Ishikawa (cell line): ENCODE data around the gene RNLS.

Experiments used
- CEBPB ChIP-seq: IDR thresholded peaks from 2 replicates; pipeline ENCODE4 v1.6.1; 2012
- CREB1 ChIP-seq: IDR thresholded peaks from 2 replicates; pipeline ENCODE4 v1.6.1; 2012; ENCODE audit warnings: low read depth
- EGR1 ChIP-seq: IDR thresholded peaks from 2 replicates; pipeline ENCODE4 v1.6.1; 2012
- EP300 ChIP-seq: IDR thresholded peaks from 2 replicates; pipeline ENCODE4 v1.6.1; 2012; ENCODE audit warnings: borderline replicate concordance
- FOXM1 ChIP-seq: IDR thresholded peaks from 2 replicates; pipeline ENCODE4 v1.6.1; 2012; ENCODE audit warnings: low read depth, borderline replicate concordance
- MAX ChIP-seq: IDR thresholded peaks from 2 replicates; pipeline ENCODE4 v1.6.1; 2012
- NFIC ChIP-seq: IDR thresholded peaks from 2 replicates; pipeline ENCODE4 v1.6.1; 2012
- RAD21 ChIP-seq: IDR thresholded peaks from 2 replicates; pipeline ENCODE4 v1.6.1; 2012; ENCODE audit warnings: low read depth
- REST ChIP-seq: IDR thresholded peaks from 2 replicates; pipeline ENCODE4 v1.6.1; 2012; ENCODE audit warnings: low read depth, mild to moderate bottlenecking
- TAF1 ChIP-seq: IDR thresholded peaks from 2 replicates; pipeline ENCODE4 v1.6.1; 2012; ENCODE audit warnings: low read depth, mild to moderate bottlenecking
- TCF12 ChIP-seq: IDR thresholded peaks from 2 replicates; pipeline ENCODE4 v1.6.1; 2012; ENCODE audit warnings: low read depth
- TEAD4 ChIP-seq: IDR thresholded peaks from 2 replicates; pipeline ENCODE4 v1.6.1; 2012
- USF1 ChIP-seq: IDR thresholded peaks from 2 replicates; pipeline ENCODE4 v1.6.1; 2012
- YY1 ChIP-seq: IDR thresholded peaks from 2 replicates; pipeline ENCODE4 v1.6.1; 2012; ENCODE audit warnings: low read depth
- ZBTB7A ChIP-seq: IDR thresholded peaks from 2 replicates; pipeline ENCODE4 v1.6.1; 2012; ENCODE audit warnings: low read depth

Gene RNLS

GRCh38 chr10:88537322-88537721 lies 45.8 kb downstream of the RNLS start:
- no peak for TF ChIP-seq MAX

GRCh38 chr10:88536437-88536836 lies 46.7 kb downstream of the RNLS start:
- no peak for TF ChIP-seq YY1

GRCh38 chr10:88534072-88534665 lies 48.9 kb downstream of the RNLS start:
- TF ChIP-seq EP300, result no peak
- TF ChIP-seq ZBTB7A, result no peak
- no peak for TF ChIP-seq NFIC
- TF ChIP-seq FOXM1, result no peak
- TF ChIP-seq TEAD4, result no peak
- TF ChIP-seq TAF1, result no peak
- TF ChIP-seq CEBPB, result no peak
- TF ChIP-seq EGR1, result no peak
- TF ChIP-seq CREB1, result no peak
- TF ChIP-seq RAD21, result no peak
- no peak for TF ChIP-seq USF1
- no peak for TF ChIP-seq MAX
- no peak for TF ChIP-seq YY1
- TF ChIP-seq TCF12, result no peak
- no peak for TF ChIP-seq REST

GRCh38 chr10:88531392-88532052 lies 51.6 kb downstream of the RNLS start:
- TF ChIP-seq FOXM1 (no peak), REST (no peak), EGR1 (no peak), MAX (no peak), TCF12 (no peak), RAD21 (no peak), EP300 (no peak), CEBPB (no peak), TEAD4 (no peak), USF1 (no peak), NFIC (no peak), CREB1 (no peak), TAF1 (no peak), YY1 (no peak), ZBTB7A (no peak)

- no peak for TF ChIP-seq EP300
- TF ChIP-seq CREB1, result no peak
- TF ChIP-seq ZBTB7A, result no peak
- TF ChIP-seq TAF1, result no peak
- TF ChIP-seq EGR1, result no peak
- TF ChIP-seq NFIC, result no peak
- no peak for TF ChIP-seq YY1
- no peak for TF ChIP-seq MAX
- TF ChIP-seq CEBPB, result no peak
- no peak for TF ChIP-seq TEAD4
- TF ChIP-seq RAD21, result no peak
These were observed 52.3 kb downstream of the RNLS start for GRCh38 chr10:88530629-88531391.

GRCh38 chr10:88530093-88530492 lies 53.0 kb downstream of the RNLS start:
- TF ChIP-seq NFIC (no peak), CEBPB (no peak), YY1 (no peak), MAX (no peak), TAF1 (no peak), TCF12 (no peak), ZBTB7A (no peak), EGR1 (no peak), USF1 (no peak), RAD21 (no peak), REST (no peak), FOXM1 (no peak), EP300 (no peak), CREB1 (no peak), TEAD4 (no peak)
